HepG2 (cell line): ENCODE results near the gene WDHD1. TPM values are rescaled to one million over a fixed set of nuclear protein-coding genes. Genes with fewer than 3 reads are reported as not detected.

Source experiments
- AGO2 ChIP-seq: fragments of 200-400 bp; formaldehyde crosslinking; optimal IDR thresholded peaks from 2 replicates; pipeline ENCODE3; 2017; ENCODE audit warnings: mild to moderate bottlenecking, low read depth, low read length, moderate library complexity
- CHD4 ChIP-seq: fragments of 200-600 bp; sonication (generic); IDR thresholded peaks from 2 replicates; pipeline ENCODE4 v1.7.0; 2017; ENCODE audit warnings: mild to moderate bottlenecking, low read length, borderline replicate concordance
- FOSL2 ChIP-seq: sonication (generic); formaldehyde crosslinking; IDR thresholded peaks from 2 replicates; pipeline ENCODE4 v1.4.0; 2020; ENCODE audit warnings: missing genetic modification reagents
- GPBP1L1 ChIP-seq: sonication (generic); formaldehyde crosslinking; IDR thresholded peaks from 2 replicates; pipeline ENCODE4 v1.5.0; 2020; ENCODE audit warnings: mild to moderate bottlenecking, missing genetic modification reagents
- HMGA1 ChIP-seq: sonication (generic); formaldehyde crosslinking; conservative IDR thresholded peaks from 2 replicates; pipeline ENCODE4 v1.4.0; 2020; ENCODE audit warnings: missing genetic modification reagents
- HNRNPK ChIP-seq: fragments of 200-400 bp; formaldehyde crosslinking; IDR thresholded peaks from 2 replicates; pipeline ENCODE4 v1.6.1; 2018; ENCODE audit warnings: low read length, low read depth, moderate library complexity, mild to moderate bottlenecking; ENCODE audit not compliant: poor library complexity, severe bottlenecking
- HOXA3 ChIP-seq: sonication (generic); formaldehyde crosslinking; IDR thresholded peaks from 2 replicates; pipeline ENCODE4 v1.5.0; 2020; ENCODE audit warnings: missing genetic modification reagents
- KMT2B ChIP-seq: IDR thresholded peaks from 2 replicates; pipeline ENCODE4 v1.6.1; 2016; ENCODE audit warnings: missing genetic modification reagents, missing compliant biosample characterization
- PBX2 ChIP-seq: IDR thresholded peaks from 2 replicates; pipeline ENCODE4 v1.6.1; 2016; ENCODE audit warnings: control low read depth
- PHF20 ChIP-seq: sonication (generic); formaldehyde crosslinking; IDR thresholded peaks from 2 replicates; pipeline ENCODE4 v1.5.0; 2020; ENCODE audit warnings: mild to moderate bottlenecking, missing genetic modification reagents
- TIGD3 ChIP-seq: sonication (generic); formaldehyde crosslinking; IDR thresholded peaks from 2 replicates; pipeline ENCODE4 v1.5.1; 2020; ENCODE audit warnings: mild to moderate bottlenecking, missing genetic modification reagents, borderline replicate concordance
- YY1 ChIP-seq: IDR thresholded peaks from 2 replicates; pipeline ENCODE4 v1.6.1; 2011; ENCODE audit warnings: low read length, low read depth, moderate library complexity, mild to moderate bottlenecking; ENCODE audit not compliant: insufficient read depth, insufficient replicate concordance
- ZBED4 ChIP-seq: sonication (generic); formaldehyde crosslinking; IDR thresholded peaks from 2 replicates; pipeline ENCODE4 v1.4.0; 2020; ENCODE audit warnings: missing genetic modification reagents, borderline replicate concordance
- ZNF224 ChIP-seq: sonication (generic); formaldehyde crosslinking; IDR thresholded peaks from 2 replicates; pipeline ENCODE4 v1.5.0; 2020; ENCODE audit warnings: mild to moderate bottlenecking, missing genetic modification reagents
- ZNF460 ChIP-seq: sonication (generic); formaldehyde crosslinking; IDR thresholded peaks from 2 replicates; pipeline ENCODE4 v1.5.1; 2020; ENCODE audit warnings: missing genetic modification reagents, mild to moderate bottlenecking, borderline replicate concordance
- ZNF557 ChIP-seq: sonication (generic); formaldehyde crosslinking; IDR thresholded peaks from 2 replicates; pipeline ENCODE4 v1.4.0; 2020; ENCODE audit warnings: missing genetic modification reagents
- ZNF562 ChIP-seq: sonication (generic); formaldehyde crosslinking; IDR thresholded peaks from 2 replicates; pipeline ENCODE4 v1.8.0; 2022; ENCODE audit warnings: missing genetic modification reagents, borderline replicate concordance
- ZNF737 ChIP-seq: sonication (generic); formaldehyde crosslinking; IDR thresholded peaks from 2 replicates; pipeline ENCODE4 v1.5.0; 2020; ENCODE audit warnings: missing genetic modification reagents, mild to moderate bottlenecking, borderline replicate concordance
- polyA plus RNA-seq, 8 experiments: library from polyadenylated mRNA; depleted of rRNA in 3 of 8; stranded (reverse) in 7 of 8; unstranded in 1 of 8; fragments of >200 nt; fragmentation: Illumina TruSeq in 4 of 8; extraction: Trizol in 4 of 8; gene quantifications; 2 replicates each; pipeline versions ENCODE4 v1.2.1 to v1.2.3, GENCODE V29; 2011 to 2016; ENCODE audit warnings: low read depth in 4 of 8, missing spikeins in 1 of 8, mixed read lengths in 1 of 8; ENCODE audit not compliant: insufficient read depth in 1 of 8
- total RNA-seq, 5 experiments: library from RNA; depleted of rRNA; stranded (reverse); fragments of >200 nt; fragmentation: Illumina TruSeq; extraction: Trizol; gene quantifications; 2 replicates each; pipeline ENCODE4 v1.2.3, GENCODE V29; 2016; ENCODE audit warnings: low read depth in 1 of 5
- TF ChIP-seq, protein P1 (sequence below): sonication (generic); formaldehyde crosslinking; IDR thresholded peaks from 2 replicates; pipeline ENCODE4 v1.4.0; 2020; ENCODE audit warnings: missing genetic modification reagents

WDHD1 gene
- total and polyA plus RNA-seq, 2 of the 13 experiments (the other 11 are each of a cell fraction or from before 2014, with no cell fraction given): 5.5 to 27.5 TPM

DNA sequence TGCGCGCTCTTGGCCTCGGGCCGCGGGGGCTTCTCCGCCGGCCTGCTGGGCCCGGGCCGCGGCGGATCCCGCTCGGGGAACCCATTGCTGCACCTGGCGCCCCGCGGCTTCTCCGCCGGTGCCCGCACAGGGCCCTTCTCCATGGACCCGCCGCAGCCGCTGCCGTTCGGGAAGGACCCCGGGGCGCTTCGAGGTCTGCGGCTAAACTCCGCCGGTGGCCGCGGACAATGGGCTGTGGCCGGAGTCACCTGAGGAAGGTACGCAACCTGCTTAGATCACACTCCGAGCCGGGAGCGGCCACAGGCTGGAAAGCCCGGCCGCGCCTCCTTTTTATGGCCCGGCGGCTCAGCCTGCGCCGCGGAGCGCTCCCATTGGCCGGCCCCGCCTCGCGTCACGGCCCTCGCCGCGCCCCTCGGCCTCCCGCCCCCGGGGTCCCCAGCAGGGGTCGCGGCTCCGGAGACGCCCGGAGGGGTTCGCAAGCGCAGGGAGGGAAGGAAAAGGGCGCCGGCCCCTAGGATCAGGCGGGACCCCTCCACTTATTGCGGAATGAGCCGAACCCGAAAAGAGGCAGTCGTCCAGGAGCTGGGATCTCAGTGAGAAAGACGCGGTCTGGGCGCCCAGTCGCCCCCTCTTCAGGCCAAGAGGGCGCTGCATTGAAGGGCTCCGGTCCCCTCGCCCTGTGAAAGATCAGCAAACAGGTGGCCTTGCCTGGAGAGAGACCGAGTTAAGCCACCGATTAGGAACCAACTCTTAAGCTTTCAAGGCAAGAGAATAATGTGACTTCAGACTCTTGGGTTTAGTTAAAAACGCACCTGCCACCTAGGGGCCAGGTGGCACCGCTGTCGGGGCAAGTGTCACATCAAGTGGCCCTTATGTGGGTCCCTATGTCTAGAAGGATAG lies 124.1 kb downstream of the WDHD1 start, which contains the start of gene GCH1 (continued):
- TF ChIP-seq, protein P1, sequence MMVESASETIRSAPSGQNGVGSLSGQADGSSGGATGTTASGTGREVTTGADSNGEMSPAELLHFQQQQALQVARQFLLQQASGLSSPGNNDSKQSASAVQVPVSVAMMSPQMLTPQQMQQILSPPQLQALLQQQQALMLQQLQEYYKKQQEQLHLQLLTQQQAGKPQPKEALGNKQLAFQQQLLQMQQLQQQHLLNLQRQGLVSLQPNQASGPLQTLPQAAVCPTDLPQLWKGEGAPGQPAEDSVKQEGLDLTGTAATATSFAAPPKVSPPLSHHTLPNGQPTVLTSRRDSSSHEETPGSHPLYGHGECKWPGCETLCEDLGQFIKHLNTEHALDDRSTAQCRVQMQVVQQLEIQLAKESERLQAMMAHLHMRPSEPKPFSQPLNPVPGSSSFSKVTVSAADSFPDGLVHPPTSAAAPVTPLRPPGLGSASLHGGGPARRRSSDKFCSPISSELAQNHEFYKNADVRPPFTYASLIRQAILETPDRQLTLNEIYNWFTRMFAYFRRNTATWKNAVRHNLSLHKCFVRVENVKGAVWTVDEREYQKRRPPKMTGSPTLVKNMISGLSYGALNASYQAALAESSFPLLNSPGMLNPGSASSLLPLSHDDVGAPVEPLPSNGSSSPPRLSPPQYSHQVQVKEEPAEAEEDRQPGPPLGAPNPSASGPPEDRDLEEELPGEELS (CRISPR knock-in tag): no peak
- TF ChIP-seq TIGD3 (CRISPR knock-in tag): no peak
- TF ChIP-seq GPBP1L1 (CRISPR knock-in tag): no peak
- no peak for TF ChIP-seq ZNF737
- TF ChIP-seq PHF20 (CRISPR knock-in tag): peak; percentile 41; the same call in 1 of the 2 replicates
- TF ChIP-seq KMT2B: peak; percentile 41; the same call in 1 of the 2 replicates
- no peak for TF ChIP-seq ZNF557 (CRISPR knock-in tag)
- TF ChIP-seq CHD4: no peak; the same call in 1 of the 2 replicates
- TF ChIP-seq HMGA1 (CRISPR knock-in tag): no peak
- peak; percentile 60 for TF ChIP-seq YY1
- TF ChIP-seq HOXA3 (CRISPR knock-in tag): peak; percentile 39; the same call in 1 of the 2 replicates
- TF ChIP-seq AGO2: peak; percentile 87
- no peak for TF ChIP-seq FOSL2 (CRISPR knock-in tag)
- no peak; the same call in 1 of the 2 replicates for TF ChIP-seq ZBED4 (CRISPR knock-in tag)
- no peak for TF ChIP-seq HNRNPK
- TF ChIP-seq PBX2 (CRISPR knock-in tag): no peak
- no peak for TF ChIP-seq ZNF224
- TF ChIP-seq ZNF460: no peak
- no peak for TF ChIP-seq ZNF562 (CRISPR knock-in tag)
